HG03432 (cell line): ENCODE results near the gene UGT1A5.

Experiments
- ATAC-seq: cut with Tn5 transposase; IDR thresholded peaks from one replicate; pipeline ENCODE4 v1.9.1; 2021; ENCODE audit warnings: mild to moderate bottlenecking, moderate library complexity; ENCODE audit not compliant: unreplicated experiment

UGT1A5 gene

GRCh38 chr2:233822101-233822771 is 109.5 kb downstream of the UGT1A5 start:
- no peak for ATAC-seq
